NCI-H2171 treated with DMSO at 0.1 percent for 48 hours (cell line): ENCODE measurements around the gene PRDM16.
"Not testable (repeated sequence)": the region's sequence is repeated elsewhere in the genome, so short reads cannot be mapped to it uniquely, and the experiment has no call there.

Experiments
- DNase-seq: peaks from one replicate; lab custom pipeline; 2025; lab: John Stamatoyannopoulos, UW

PRDM16 gene

DNA sequence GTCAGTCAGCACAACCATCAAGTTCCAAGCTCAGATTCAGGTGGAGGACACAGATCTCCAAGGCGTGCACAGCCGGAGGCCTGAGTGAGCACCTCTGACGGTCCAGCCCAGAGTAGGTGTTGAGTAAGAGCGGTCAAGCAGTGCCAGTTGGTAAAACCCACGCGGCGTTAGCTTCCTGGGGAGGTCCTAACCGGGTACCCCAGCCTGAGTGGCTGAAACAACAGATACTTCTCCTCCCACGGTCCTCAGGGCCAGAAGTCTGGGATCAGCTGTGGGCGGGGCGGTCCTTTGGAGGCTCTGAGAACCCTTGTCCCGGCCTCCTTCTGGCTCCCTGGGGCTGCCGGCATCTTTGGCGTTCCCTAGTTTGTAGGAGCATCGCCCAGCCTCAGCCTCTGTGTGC lies 94.4 kb downstream of the PRDM16 start:
- no peak for DNase-seq

GRCh38 chr1:3164671-3165070 lies 95.7 kb downstream of the PRDM16 start:
- DNase-seq = no peak

GRCh38 chr1:3165189-3165588 lies 96.2 kb downstream of the PRDM16 start:
- DNase-seq = not testable (repeated sequence)

DNA sequence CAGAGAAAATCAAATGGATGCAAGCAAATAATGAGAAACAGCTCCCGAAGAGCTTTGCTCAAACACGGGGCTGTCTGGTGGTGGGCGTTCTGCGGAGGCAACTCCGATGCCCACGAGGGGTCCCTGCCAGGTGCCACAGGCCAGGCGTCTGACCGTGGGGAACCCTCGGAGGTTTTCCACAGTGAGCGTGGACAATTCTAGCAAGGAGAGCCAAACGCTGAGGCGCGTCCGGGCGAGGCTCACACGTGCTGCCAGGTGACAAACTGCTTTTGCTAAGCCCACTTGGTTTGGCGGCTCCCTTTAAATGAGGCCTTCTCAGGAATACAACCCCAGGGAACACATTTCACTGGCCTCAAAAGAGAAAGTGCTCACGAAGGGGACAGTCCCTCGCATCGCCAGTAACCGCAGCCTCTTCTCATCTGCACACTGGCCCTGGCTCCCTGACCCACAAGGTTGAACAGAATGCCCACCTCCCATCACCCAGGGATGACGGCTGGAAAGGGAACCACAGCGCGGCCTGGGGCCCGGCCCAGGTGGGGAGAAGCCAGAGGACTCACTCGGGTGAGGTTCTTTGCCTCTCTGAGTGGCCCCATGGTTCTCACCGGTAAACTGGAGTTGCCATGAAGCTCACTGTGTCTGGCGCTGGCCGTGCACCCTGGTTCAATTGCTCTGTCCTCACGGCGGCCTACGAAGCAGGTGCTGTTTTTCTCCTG lies 97.4 kb downstream of the PRDM16 start:
- no peak for DNase-seq

- no peak for DNase-seq
Measured at GRCh38 chr1:3167255-3167654, 98.3 kb downstream of the PRDM16 start.

DNA sequence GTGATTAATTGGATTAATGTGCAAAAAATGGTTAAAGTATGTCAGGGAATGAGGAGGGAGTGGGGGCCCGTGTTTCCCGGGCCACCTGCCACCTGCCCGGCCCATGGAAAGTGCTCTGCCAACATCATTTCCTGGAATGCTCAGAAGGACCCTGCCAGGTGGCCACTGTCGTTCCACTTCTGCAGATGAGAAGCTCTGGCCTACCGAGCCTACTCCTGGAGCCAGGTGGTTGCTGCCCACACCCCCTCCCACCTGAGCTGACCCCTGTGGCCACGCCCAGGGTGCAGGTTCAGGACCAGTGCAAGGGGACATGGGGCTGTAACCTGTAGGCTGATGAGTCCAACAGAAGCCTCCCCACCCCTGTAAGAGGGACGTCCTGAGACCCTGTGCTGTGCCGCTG lies 99.7 kb downstream of the PRDM16 start:
- peak; percentile 23 for DNase-seq

DNA sequence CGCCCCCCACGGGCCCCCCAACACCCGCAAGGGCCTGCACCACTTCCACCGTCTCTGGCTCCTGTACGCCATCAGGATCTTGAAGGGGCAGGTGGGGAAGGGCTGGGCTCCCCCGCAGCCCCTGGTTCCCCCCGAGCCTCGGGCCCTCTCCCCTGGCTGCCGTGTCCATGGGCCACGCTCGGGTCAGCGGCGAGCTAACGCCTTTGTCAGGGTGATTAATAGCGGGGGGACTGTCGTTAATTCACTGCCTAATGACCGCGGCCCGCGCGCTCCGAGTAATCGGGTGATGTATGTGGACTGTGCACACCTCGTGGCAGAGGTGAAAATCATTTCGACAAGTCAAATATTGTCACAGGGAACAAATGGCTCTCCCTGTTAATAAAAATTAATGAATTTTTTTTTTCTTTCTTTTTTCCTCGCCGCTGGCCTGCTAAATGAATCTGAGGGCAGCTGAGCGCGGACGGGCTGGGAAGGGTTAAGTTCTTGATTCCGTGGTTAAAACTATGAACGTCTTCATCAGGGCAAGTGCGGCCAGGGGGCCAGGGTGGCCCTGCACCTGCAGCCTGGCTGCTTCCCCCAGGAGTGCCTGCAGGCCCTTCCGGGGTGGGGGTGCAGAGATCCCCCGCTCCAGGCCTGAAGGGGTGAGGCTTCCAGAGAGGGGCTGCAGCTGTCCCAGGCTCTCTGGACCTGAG lies 100.8 kb downstream of the PRDM16 start:
- no peak for DNase-seq

GRCh38 chr1:3170561-3171453 lies 101.8 kb downstream of the PRDM16 start:
- DNase-seq = peak; percentile 72

- no peak for DNase-seq
Measured at GRCh38 chr1:3171761-3172160, 102.8 kb downstream of the PRDM16 start.

DNA sequence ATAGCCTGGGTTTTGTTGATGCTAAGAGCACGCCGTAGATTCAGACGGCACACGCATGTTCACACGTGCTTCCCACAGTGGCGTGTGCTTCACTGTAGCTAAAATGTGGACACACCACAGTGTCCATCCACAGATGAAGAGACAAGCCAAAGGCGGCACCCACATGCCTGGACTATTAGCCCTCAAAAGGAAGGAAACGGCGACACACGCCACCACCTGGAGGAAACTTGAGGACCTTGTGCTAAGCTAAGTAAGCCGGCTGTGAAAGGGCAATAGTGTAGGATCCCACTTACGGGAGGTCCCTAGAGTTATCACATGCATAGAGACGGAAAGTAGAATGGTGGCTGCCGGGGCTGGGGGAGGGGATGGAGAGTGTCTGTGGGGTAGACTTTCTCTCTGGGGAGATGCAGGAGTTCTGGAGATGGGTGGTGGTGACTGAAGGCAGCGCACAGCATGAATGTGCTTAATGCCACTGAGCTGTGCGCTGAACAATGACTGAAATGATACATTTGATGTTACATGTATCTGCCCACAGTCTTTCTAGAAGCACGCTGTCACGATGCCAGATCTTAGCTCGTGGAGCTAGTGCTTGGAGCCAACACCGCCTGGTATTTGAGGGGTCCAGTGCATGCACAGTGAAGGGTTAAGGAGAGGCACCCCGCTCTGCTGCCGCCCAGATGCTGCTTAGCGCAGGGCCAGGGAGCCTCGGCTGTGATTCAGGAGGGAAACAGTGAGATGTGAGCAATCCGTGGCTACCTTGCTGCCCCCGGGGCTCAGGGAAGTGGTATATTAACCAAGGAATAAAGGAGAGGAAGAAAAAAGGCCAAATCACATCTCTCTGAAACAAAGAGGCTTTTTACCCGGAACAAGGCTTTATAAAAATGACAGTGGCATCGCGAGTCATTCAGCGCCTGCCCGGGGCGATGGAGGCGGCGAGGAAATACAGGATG lies 103.7 kb downstream of the PRDM16 start:
- no peak for DNase-seq

GRCh38 chr1:3173381-3173980 lies 104.5 kb downstream of the PRDM16 start:
- no peak for DNase-seq

DNA sequence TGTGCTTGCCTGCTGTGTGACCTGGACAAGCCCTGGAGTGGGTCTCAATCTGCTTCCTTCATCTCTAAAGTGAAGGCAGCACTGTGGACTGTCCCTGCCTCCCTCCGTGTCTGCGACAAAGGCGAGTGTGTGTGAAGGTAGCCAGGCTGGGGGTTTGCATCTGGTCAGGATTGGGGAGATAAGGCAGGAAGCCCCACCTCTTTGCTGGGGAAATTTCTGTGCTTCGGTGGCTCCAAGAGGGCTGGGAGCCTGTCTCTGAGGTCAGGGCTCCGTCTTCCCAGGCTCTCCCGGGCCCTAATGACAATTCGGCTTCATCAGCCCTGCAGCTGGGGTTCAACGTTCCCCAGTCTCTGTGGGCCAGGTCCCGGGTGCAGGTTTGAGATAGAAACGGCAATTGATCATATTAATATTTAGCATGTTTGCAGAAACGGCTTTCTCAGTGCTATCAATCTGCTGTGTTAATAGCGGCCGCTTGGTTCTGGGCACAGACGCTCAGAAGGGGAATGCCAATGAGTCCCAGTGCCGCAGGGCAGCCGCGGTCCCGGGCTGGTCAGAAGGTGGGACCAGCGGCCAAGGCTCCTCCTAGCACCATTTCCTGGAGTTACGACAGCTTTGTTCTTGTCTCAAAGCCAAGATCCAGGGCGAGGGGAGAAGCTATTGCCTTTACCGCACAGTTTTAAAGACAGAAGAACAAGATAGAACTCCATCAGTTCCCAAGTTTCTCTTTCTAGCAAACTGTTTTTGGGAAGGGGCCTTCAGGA lies 105.7 kb downstream of the PRDM16 start:
- DNase-seq = no peak

DNA sequence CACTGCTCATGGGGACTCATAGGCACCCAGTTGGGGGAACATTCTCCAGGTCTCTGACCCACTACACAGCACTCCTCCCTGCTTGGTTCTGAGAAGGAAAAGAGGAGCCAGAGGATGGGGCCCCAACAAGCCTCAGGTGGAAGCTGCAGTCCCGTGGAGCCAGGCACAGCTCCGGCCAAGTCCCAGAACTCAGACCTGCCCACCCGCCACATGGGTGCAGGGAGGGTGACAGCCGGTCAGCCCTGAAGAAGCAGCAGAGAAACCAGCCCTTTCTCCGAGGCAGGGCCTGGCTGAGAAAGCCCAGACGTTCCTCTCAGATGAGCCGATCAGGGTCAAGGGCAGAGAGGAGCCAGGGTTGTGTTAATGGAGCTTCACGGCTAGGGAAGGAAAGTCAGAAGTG lies 106.5 kb downstream of the PRDM16 start:
- DNase-seq = no peak

DNA sequence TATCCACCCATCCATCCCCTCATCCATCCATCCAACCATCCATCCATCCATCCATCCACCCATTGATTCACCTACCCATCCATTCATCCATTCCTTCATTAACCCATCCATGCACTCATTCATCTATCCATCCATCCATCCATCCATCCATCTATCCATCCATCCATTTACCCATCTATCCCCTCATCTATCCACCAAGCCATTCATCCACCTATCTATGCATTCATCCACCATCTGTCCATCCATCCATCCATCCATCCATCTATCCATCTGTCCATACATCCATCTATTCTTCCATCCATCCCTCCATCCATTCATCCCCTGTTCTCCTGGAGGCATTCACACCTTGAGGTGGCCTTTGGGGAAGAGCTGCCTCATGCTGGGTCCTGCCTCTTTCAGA lies 107.0 kb downstream of the PRDM16 start:
- no peak for DNase-seq

GRCh38 chr1:3176820-3177219 lies 107.8 kb downstream of the PRDM16 start:
- DNase-seq = no peak

DNA sequence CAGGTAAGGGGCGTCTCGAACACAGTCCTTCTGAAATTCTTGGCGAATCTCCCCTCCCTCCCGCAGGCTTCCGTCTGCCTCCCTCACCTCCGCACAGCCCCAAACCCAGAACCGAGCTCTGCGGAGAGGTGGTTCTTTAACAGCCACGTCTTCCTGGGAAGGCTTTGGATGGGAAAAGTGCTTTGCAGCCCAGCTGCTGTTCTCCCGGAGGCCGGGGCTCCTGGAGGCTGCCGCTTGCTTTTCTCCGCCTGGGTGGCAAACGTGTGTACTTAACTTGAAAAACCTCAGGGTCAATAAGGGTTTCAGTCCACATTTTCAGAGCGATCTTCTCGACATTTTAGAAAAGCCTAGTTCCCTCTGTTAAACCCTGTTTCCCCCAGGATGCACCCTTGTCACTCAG lies 109.3 kb downstream of the PRDM16 start:
- DNase-seq = no peak

GRCh38 chr1:3179471-3179870 lies 110.5 kb downstream of the PRDM16 start:
- DNase-seq = no peak

DNA sequence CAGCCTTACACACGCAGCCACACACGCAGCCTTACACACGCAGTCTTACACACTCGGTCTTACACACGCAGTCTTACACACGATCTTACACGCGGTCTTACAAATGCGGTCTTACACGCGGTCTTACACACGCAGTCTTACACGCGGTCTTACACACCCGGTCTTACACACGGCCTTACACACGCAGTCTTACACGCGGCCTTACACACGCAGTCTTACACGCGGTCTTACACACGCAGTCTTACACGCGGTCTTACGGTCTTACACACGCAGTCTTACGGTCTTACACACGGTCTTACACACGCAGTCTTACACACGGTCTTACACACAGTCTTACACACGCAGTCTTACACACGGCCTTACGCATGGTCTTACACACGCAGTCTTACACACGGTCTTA lies 111.9 kb downstream of the PRDM16 start:
- DNase-seq = no peak

DNA sequence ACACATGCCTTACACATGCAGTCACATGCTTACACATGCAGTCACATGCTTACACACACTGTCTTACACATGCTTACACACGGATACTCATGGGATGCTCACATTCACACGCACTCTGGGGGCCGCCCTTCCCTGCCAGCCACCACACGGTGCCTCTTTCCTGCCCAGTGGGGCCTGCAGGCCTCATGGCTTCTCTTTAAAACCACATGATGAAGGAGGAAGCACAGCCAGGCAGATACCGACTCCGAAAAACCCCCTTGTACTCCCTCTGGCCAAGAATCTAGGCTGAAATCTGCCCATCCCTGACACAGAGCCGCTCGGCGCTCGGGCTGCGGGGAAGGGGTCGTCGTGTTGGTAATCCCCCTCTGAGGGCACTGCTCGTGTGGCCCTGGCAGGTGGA lies 113.0 kb downstream of the PRDM16 start:
- DNase-seq = no peak

GRCh38 chr1:3183411-3183810 lies 114.4 kb downstream of the PRDM16 start:
- no peak for DNase-seq
